Measurements from ENCODE around the gene TEX2.
"Not testable (repeated sequence)": the region's sequence is repeated elsewhere in the genome, so short reads cannot be mapped to it uniquely, and the experiment has no call there.

Gene TEX2

DNA sequence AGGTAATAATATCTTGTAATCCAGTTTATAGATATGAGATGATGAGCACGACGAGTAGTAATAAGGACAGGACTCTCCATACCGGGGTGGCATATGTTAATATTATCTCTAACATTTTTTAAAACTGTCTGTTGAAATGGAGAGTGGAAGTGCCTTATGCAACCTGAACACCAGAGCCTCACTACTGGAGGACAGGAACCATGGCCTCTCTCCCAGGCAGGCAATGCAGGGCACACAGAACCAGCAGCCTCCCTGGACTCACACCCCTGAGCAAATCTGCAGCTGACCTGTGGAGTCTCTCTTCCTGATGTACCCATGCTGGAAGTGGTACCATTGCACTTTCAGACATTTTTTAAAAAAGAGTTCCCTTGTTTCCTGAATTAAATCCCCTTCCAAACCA is 78.0 kb downstream of the TEX2 start:
- DNase-seq (ENCODE audit: low read depth in 1 of 2, low spot score in 1 of 2), result no peak

DNA sequence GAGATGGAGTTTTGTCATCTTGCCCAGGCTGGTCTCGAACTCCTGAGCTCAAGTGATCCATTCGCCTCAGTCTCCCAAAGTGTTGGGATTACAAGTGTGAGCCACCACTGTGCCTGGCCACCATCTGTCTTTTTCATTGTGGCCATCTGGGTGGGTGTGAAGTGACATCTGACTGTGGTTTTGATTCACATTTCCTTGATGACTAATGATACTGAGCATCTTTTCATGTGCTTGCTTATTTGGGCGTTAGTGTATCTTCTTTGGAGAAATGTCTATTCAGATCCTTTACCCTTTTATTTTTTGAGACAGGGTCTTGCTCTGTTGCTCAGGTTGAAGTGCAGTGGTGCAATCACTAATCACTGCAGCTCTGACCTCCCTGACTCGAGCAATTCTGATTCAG is 79.2 kb downstream of the TEX2 start:
- DNase-seq (ENCODE audit: low read depth in 1 of 2, low spot score in 1 of 2), result no peak

DNA sequence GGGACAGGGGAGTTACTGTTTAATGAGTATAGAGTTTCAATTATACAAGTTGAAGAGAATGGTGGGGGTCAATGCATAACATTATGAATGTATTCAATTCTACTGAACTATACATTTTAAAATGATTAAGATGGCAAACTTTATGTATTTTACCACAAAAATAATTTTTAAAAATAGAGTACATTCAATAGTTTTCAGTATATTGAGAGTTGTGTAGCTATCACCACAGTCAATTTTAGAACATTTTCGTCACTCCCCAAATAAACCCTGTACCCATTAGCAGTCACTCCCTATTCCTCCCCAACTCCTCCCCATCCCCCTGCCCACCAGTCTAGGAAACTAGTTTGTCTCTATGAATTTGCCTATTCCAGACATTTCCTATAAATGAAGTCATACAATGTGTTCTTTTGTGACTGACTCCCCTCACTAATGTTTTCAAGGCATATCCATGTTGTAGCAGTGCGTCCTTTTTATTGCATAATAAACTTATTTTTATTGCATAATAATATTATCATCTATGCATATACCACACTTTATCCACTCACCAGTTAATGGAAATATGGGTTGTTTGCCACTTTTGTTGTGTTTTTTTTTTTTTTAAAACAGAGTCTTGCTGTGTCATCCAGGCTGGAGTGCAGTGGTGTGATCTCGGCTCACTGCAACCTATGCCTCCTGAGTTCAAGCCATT is 80.6 kb downstream of the TEX2 start:
- no peak for DNase-seq (ENCODE audit: low read depth in 1 of 2, low spot score in 1 of 2)

DNA sequence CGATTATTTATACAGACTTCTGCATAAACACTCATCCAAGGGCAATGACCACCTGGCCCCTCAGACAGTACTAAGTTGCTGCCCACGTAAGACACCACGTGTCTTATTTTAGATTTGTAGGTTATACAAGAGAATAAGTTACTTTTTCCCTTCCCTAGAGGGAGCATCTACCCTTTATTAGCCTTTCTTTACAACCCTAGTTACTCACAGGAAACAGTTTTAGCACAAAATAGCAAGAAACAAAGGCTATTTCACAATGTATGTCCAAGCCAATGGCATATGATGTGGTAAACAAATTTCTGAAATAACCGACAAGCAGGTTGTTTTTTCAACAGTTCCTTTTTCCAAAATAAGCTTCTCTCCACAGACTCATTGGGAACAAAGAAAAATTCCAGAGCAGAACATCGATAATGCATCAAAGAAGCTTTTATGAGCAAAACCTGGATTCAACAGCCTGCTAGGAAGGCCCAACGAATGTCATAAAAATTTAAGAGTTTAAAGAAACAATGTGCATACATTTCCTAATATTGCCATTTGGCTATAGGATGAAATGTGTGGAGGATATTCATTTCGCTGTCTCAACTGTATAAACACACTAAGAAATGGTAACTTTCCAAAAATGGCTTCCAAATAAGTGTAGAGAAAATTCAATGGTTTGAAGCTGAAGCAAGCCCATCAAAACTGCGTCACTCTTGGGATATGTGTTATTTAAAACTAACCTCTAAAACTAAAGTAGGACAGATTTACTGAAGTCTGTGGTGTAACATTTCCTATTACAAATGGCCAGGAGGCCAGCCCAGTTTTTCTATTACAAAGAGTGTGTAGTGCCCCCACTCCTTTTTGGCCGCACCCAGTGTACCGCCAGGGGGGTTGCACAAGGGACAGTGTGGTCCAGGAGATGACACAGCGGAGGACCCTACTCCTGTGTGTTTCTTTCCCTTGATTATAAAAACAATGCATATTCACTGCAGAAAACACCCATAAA is 82.7 kb downstream of the TEX2 start:
- no peak for DNase-seq (ENCODE audit: low read depth in 1 of 2, low spot score in 1 of 2)

DNA sequence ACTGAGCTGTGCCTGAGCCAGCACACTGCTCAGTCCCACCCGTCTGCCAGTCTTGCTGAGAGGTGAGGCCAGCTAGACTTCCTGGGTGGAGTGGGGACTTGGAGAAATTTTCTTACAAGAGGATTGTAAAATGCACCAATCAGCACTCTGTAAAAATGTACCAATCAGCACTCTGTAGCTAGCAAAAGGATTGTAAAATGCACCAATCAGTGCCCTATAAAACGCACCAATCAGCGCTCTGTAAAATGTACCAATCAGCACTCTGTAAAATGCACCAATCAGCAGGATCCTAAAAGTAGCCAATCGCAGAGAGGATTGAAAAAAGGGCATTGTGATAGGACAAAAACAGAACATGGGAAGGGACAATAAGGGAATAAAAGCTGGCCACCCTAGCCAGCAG is 84.0 kb downstream of the TEX2 start:
- not testable (repeated sequence) for DNase-seq (ENCODE audit: low read depth in 1 of 2, low spot score in 1 of 2)

DNA sequence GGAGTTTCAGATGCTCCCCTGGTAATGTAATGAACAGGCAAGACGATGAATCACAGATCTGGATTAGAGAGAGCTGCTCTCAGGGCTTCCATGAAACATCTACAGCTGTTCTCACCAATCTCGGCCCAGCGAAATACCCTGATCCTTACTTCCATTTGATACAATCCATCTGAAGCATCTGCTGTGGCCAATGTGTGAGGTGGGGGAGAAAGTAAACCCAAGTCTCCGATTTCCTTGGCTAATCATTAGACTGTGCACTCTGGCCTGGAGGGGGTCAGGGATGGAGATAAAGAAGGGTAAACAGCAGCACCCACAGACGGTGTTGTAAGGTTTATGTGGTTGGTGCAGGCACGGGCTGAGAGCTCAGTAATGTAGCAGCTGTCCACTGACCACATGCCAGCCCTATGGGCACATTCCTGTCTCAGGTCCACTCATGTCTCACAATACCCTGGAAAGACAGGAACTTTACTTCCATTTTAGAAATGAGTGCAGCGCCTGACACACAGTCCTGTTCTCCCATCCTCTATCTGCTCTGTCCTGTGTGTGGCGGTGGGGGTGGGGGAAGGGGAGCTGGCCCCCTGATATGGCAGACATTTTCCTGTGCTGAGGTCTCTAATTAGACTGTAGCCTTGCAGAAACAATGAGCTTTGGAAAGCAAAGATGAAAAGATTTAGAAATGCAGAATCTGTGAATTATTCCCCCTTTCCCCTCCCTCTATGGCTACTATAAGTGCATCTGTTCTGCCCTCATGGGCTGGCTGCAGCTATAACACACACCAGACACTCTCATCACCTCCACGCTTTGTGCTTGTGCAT is 84.8 kb downstream of the TEX2 start:
- DNase-seq (ENCODE audit: low read depth in 1 of 2, low spot score in 1 of 2), result no peak

DNA sequence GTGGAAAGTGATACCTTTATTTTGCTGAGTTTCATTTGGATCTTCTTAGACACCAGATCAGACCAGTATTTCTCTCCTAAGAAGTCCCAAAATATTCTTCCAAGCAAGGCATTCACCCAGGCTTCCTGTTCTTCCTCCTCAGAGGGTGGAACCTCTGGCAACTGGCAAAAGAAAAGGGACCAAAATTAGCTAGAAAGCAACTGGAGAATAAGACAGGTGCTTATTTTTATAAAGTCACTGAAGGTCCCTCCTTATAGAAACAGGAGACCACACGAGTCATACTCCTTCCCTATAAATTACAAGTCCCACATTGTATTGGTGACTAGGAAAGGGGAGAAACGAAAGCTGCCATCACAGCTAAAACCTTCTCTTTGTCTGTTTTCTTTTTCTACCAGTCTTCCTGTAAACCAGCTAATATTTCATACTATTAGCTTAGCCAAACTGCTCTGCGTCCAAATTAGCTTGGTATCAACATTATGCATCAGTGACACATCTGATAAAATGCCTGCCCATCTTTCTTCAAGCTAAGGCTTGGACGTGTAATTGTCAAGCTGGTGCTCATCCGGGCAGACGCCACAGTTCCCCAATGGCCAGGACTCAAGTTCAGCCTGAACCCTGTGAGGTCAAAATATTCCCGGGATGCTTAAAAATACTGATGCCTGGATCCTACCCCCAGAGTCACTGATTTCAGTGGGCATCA is 85.6 kb downstream of the TEX2 start:
- DNase-seq (ENCODE audit: low read depth in 1 of 2, low spot score in 1 of 2), result no peak

DNA sequence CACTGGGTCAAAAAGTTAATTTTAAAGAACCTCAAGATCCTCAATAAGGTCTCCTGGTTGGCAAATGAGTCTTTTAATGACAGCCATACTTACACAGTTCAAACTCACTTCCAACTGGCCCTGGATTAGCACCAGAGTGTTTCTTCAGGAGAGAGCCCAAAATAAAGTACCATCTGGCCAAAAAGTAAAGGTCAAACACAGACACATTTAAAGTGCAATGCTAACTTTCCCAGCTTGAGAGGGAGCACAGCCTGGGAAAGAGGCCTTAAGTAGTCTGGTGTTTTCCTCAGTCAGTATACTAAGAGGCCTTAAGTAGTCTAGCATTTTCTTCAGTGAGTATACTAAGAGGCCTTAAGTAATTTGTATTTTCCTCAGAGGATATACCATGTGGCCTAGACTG is 86.5 kb downstream of the TEX2 start:
- no peak for DNase-seq (ENCODE audit: low read depth in 1 of 2, low spot score in 1 of 2)

DNA sequence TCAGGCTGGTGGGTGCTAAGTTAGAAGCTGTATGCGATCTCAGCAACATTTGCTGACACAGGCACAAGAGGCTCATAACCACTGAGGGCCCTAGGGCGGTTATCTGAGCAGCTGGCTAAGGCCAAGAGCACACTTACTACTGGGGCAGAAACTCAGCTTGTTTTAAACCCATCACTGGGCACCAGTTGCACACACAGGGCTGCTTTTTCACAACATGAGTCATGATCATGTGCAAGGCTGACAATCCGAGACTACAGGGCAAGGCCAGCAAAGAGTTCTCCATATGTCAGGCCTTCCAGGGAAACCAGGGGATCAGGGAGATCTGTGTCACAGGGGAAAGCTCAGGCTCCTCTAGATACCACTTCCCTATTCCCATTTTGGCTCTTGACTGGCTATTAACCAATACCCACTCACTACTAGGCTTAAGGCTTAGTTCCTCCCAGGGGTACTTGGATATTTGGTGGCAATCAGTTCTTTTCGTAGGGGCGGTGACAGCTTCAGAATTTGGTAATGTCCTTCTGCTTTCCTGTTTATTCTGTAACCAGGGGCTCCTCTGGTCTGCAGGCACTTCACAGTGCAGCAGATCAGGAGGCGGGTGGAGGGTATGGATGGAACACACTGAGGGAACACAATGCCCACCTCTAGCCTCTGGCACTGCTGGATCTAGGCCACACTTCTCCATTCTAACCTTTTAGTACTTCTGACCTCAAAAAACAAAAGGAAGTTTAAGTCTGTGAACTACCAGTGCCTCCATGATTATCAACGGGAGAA is 88.2 kb downstream of the TEX2 start:
- DNase-seq (ENCODE audit: low read depth in 1 of 2, low spot score in 1 of 2), result no peak

DNA sequence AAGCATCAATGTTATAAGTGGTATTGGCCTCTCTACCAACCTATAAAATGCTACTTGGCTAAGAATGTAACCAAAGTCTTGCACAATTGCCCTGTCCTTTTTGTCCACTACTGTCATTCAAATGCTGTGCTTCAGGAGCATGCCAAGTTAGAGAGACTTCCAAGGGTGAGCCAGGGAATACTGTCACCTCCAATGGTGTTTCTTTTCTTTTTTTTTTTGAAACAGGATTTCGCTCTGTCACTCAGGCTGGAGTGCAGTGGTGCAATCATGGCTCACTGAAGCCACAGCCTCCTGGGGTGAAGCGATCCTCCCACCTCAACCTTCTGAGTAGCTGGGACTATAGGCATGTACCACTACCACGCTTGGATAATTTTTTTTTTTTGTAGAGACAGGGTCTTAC is 89.4 kb downstream of the TEX2 start:
- DNase-seq (ENCODE audit: low read depth in 1 of 2, low spot score in 1 of 2), result no peak

DNA sequence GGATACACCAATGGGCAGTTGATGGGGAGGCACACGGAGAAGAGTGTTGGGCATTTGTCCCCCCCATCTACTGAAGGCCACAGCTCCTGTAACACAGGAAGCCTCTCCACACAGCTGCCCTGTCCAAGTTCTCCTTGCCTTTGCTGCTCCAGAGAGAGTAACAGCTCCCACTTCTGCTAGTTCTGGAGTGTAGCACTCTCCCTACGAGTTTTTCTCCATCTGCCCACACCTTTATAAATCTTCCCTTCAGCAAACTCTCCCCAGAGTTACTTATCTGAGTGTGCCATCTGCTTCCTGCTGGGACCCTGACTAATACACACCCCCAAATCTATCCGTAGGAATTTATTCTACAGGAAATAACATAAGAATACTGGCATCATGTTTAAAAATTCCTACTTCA is 90.5 kb downstream of the TEX2 start:
- DNase-seq (ENCODE audit: low read depth in 1 of 2, low spot score in 1 of 2), result no peak

DNA sequence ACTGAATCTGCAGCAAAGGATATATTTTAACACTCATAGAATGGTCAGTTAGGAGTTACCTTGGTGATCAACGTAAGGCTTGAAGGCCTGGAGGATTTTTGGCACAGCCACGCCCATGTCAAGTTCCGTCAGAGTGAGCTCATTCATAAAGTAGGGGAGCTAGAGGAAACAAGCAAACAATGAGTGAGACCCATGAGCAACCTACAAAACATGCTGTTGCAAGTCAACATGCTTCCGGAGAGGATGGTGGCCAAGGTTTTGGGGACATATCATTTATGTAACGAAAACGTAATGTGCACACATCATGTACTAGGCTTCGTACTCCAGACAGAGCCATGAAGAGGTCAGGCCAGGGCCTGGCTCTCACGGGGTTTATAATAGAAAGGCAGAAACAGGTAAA is 92.0 kb downstream of the TEX2 start:
- DNase-seq (ENCODE audit: low read depth in 1 of 2, low spot score in 1 of 2), result no peak

DNA sequence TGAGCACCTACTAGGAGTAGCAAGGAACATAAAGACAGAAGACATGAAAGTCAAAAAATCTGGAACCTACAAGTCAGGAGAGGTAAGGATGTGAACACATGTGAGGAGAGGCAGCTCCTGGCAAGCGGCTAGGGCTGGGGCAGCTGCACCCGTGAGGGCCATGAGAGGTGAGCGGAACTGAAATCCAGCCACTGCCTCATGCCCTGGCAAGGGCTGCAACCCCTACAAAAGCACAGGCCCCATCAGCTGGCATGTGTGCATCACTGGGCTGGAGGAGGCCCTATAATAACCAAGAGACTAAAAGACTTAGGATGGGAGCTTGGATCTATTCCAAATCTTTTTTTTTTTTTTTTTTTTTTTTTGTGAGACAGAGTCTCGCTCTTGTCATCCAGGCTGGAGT is 92.8 kb downstream of the TEX2 start:
- DNase-seq (ENCODE audit: low read depth in 1 of 2, low spot score in 1 of 2), result no peak

DNA sequence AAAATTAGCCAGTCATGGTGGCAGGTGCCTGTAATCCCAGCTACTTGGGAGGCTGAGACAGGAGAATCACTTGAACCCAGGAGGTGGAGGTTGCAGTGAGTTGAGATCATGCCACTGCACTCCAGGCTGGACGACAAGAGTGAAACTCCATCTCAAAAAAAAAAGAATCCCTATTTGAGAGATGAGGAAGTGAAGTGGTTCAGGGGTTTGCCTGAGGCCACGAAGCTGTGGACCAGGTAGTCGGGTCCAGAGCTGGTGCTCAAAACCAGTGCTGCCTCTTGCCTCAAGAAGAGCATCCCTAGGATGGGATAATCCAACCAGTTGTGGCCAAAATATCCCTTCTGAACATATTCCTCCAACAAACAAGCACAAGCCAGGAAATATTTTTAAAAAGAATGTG is 95.4 kb downstream of the TEX2 start:
- DNase-seq (ENCODE audit: low read depth in 1 of 2, low spot score in 1 of 2), result not testable (repeated sequence)

DNA sequence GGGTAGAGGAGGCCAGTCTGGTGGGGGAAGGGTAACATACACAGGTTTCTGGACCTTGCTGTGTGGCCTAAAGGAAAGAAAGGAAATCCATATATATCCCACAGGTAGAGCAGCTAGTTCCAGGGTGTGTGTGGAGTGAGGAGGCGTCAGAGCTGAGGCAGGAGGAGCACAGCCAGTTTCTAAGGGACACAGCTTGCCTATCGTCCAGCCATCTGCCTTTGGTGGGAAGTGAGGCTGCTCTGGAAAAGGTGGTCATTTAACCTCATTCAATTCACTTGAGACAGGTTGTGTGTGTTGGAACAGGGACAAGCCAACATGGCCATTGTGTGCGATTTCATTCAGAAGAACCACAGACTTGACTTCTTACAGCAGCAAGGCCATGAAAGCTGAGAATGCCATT is 96.2 kb downstream of the TEX2 start:
- no peak for DNase-seq (ENCODE audit: low read depth in 1 of 2, low spot score in 1 of 2)

DNA sequence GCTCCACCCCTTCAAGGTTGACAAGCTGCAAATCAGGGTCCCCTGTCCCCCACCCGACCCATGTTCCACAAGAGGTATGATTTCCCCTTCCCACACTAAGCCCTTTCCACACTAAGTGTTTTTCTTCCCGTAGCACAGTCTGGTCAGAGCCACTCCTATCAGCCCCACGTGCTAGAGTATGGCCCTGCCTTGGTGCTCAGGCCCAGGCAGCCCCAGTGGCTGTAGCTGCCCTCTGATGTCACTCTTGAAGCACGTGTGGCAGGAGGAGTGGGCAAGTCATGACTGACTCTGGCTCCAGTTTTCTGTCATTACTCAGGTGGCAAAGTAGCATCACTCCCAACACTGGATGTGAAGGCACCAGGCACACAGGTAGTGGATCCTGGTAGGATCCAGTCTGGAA is 97.7 kb downstream of the TEX2 start:
- DNase-seq (ENCODE audit: low read depth in 1 of 2, low spot score in 1 of 2), result no peak

DNA sequence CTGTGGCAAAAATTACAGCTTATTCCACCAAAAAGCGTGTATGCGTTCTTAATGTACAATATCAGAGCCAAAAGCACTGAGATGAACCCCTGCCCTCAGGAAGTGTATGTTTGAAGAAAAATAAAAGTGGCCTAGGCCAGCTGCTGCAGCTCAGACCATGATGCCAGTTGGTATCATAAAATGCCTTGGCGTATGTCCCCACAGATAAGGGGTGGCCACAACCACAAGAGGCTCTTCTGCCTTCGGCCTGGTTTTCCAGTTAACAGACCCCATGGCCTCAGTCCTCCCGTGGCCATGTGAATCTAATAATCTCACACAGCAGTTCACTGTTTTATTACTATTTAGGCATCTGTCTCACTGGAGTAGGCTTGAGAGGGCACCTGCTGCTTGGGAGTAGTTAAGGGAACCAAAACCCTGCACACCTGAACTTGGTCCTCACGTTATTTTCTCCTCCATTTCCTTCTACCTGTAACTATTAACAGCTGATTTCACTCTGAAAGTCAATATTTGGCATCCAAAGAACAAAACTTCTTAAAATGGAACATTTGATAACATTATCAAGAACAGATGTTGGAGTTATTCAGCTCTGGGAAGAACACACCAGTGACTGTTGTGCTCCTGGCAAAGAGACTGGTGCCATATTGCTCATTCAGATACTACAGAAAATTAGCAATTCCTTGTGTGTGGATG is 98.3 kb downstream of the TEX2 start:
- no peak for DNase-seq (ENCODE audit: low read depth in 1 of 2, low spot score in 1 of 2)

DNA sequence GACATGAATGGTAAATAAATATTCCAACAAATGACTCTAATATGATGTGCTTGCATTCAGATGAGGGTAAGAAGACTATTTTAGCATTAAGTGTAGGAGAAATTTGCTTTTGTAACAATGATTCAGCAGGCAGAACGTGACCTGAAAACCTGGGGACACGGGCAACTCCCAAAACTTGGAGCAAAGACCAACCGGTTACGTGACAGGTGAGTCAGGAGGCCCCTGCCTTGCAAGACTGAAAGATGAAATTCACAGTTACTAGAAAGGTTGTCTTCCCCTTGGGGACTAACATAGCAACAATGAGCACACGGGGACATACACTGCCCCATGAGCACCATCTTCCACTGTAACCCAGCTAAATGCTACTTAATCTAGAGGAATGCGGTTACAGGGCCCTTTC is 99.6 kb downstream of the TEX2 start:
- no peak for DNase-seq (ENCODE audit: low read depth in 1 of 2, low spot score in 1 of 2)

DNA sequence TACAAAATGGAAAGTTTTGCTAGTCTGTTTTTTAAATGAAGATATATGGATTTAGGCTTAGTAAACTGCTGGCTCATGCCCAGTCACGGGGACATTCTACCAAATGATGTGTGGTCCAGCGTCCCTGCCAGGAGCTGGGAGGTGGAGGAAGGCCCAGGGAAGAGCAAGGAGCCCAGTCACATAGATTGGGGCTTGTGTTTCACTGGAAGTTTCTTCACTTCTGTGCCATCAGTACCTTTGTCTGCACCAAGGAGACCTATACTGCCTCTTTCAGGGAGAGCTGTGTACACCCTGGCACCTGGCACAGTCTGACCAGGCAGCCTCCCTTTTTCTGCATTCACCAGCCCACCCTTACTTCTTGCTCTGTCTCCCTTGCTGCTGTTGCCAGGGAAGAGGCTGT is 100.5 kb downstream of the TEX2 start:
- no peak for DNase-seq (ENCODE audit: low read depth in 1 of 2, low spot score in 1 of 2)
